HCT116 (cell line): ENCODE data around the gene CLDN9. TPM values are rescaled to one million over a fixed set of nuclear protein-coding genes. Genes with fewer than 3 reads are reported as not detected.

Source experiments
- ATAC-seq: fragments of 200-7000 bp; cut with Tn5 transposase; 2 replicates; pipeline ENCODE4 v1.9.1; 2020; ENCODE audit warnings: mild to moderate bottlenecking, moderate library complexity
- BruUV-seq: library from RNA; stranded (reverse); fragments of 400-500 nt; replicated peaks from 2 replicates; lab custom pipeline; 2021; lab: Mats Ljungman, UMichigan
- CTCF ChIA-PET: fragments of 300-600 bp; sonication (Branson Sonifier 250); formaldehyde crosslinking; loops from one replicate; lab custom pipeline; 2021; ENCODE audit warnings: antibody characterized with exemption; lab: Charles Lee
- POLR2A ChIA-PET: fragments of 300-600, 350-600 bp; sonication (Branson Sonifier 250); formaldehyde crosslinking; loops from one replicate; lab custom pipeline; 2021; ENCODE audit warnings: antibody characterized with exemption; lab: Charles Lee
- RAD21 ChIA-PET, 2 experiments: fragments of 300-600 bp; sonication (Branson Sonifier 250); formaldehyde crosslinking; loops; one replicate each; lab custom pipeline; 2023; ENCODE audit warnings: low total read pairs in 2 of 2; ENCODE audit not compliant: uncharacterized antibody in 2 of 2, unreplicated experiment in 2 of 2, low non-redundant PET in 1 of 2; lab: Charles Lee
- DNase-seq: peaks from one replicate; pipeline ENCODE4 v3.0.0-alpha.2; 2010; ENCODE audit warnings: low read depth, low spot score
- H2AFZ ChIP-seq: fragments of 200-600 bp; shearing (Covaris generic), sonication (generic); 2 replicates; pipeline ENCODE4 v1.6.1; 2017; ENCODE audit warnings: low read depth, mixed run types, mixed read lengths, antibody characterized with exemption, low read length; ENCODE audit not compliant: poor library complexity, severe bottlenecking
- H3K27ac ChIP-seq: 2 replicates; pipeline ENCODE4 v1.5.1; 2012; ENCODE audit warnings: low read depth, low read length
- H3K27me3 ChIP-seq: fragments of 200-600 bp; sonication (generic); 2 replicates; pipeline ENCODE4 v1.6.1; 2016; ENCODE audit warnings: mixed run types, low read length, mixed read lengths; ENCODE audit not compliant: insufficient read depth
- H3K36me3 ChIP-seq, 2 experiments: fragments of 200-500 bp in 1 of 2; fragments of 200-600 bp in 1 of 2; sonication (Bioruptor generic) in 1 of 2; sonication (generic) in 1 of 2; 2 replicates each; pipeline versions ENCODE4 v1.5.1 to v1.6.1; 2014 to 2016; ENCODE audit warnings: low read length in 2 of 2, inconsistent platforms in 1 of 2, mixed read lengths in 1 of 2, mixed run types in 1 of 2; ENCODE audit not compliant: insufficient read depth in 2 of 2, control insufficient read depth in 1 of 2
- H3K4me1 ChIP-seq, 2 experiments: fragments of 200-600 bp in 1 of 2; sonication (generic) in 1 of 2; 2 replicates each; pipeline versions ENCODE4 v1.5.1 to v1.6.1; 2012 to 2017; ENCODE audit warnings: low read length in 2 of 2, inconsistent platforms in 1 of 2, mild to moderate bottlenecking in 1 of 2, mixed read lengths in 1 of 2, mixed run types in 1 of 2, moderate library complexity in 1 of 2; ENCODE audit not compliant: insufficient read depth in 2 of 2, control insufficient read depth in 1 of 2
- H3K4me2 ChIP-seq: fragments of 200-600 bp; sonication (generic); 2 replicates; pipeline ENCODE4 v1.6.1; 2017; ENCODE audit warnings: mixed run types, low read length, mixed read lengths
- H3K4me3 ChIP-seq, 2 experiments: fragments of 200-600 bp in 1 of 2; sonication (generic) in 1 of 2; replicated peaks in 1 of 2; 2 replicates each; pipeline ENCODE4 v1.5.1; 2011 to 2016; ENCODE audit warnings: low read length in 2 of 2, control low read depth in 1 of 2, low read depth in 1 of 2, mild to moderate bottlenecking in 1 of 2, mixed read lengths in 1 of 2, mixed run types in 1 of 2
- H3K79me2 ChIP-seq: fragments of 200-600 bp; sonication (generic); 2 replicates; pipeline ENCODE4 v1.6.1; 2017; ENCODE audit warnings: mild to moderate bottlenecking, mixed run types, low read length, moderate library complexity, mixed read lengths; ENCODE audit not compliant: insufficient read depth
- H3K9ac ChIP-seq: fragments of 200-600 bp; sonication (generic); 2 replicates; pipeline ENCODE4 v1.6.1; 2016; ENCODE audit warnings: low read length, mixed read lengths
- H3K9me2 ChIP-seq: fragments of 200-600 bp; sonication (generic), shearing (Covaris generic); 2 replicates; pipeline ENCODE4 v1.6.1; 2017; ENCODE audit warnings: mixed run types, mild to moderate bottlenecking, moderate library complexity; ENCODE audit not compliant: insufficient read depth
- H3K9me3 ChIP-seq, 2 experiments: fragments of 200-500 bp in 1 of 2; fragments of 200-600 bp in 1 of 2; sonication (Bioruptor generic) in 1 of 2; sonication (generic) in 1 of 2; 2 replicates each; pipeline ENCODE4 v1.6.1; 2014 to 2017; ENCODE audit warnings: low read length in 2 of 2, mixed read lengths in 2 of 2, inconsistent platforms in 1 of 2, low read depth in 1 of 2, mild to moderate bottlenecking in 1 of 2, mixed run types in 1 of 2, moderate library complexity in 1 of 2; ENCODE audit not compliant: control insufficient read depth in 1 of 2, insufficient read depth in 1 of 2
- H4K20me1 ChIP-seq: fragments of 200-600 bp; sonication (generic), shearing (Covaris generic); 2 replicates; pipeline ENCODE4 v1.6.1; 2017; ENCODE audit warnings: mixed run types, mild to moderate bottlenecking, moderate library complexity; ENCODE audit not compliant: insufficient read depth
- ELF1 ChIP-seq: IDR thresholded peaks from 2 replicates; pipeline ENCODE4 v1.6.1; 2012; ENCODE audit warnings: low read depth, borderline replicate concordance
- EZH2phosphoT487 ChIP-seq: fragments of 200-600 bp; IDR thresholded peaks from 2 replicates; pipeline ENCODE4 v1.6.1; 2018; ENCODE audit warnings: antibody characterized with exemption, borderline replicate concordance
- SRF ChIP-seq: IDR thresholded peaks from 2 replicates; pipeline ENCODE4 v1.6.1; 2012; ENCODE audit warnings: low read depth
- intact Hi-C: fragments of 100-400 bp; cut with micrococcal nuclease; formaldehyde crosslinking; loops from 2 replicates; pipeline ENCODE4 v1.10.0; 2022
- total RNA-seq: library from RNA; stranded (reverse); gene quantifications from one replicate; pipeline ENCODE4 v1.2.1, GENCODE V29; 2021; ENCODE audit not compliant: unreplicated experiment
- TF ChIP-seq, protein P1 (sequence below): IDR thresholded peaks from 2 replicates; pipeline ENCODE4 v1.6.1; 2012; ENCODE audit warnings: low read depth

CLDN9 gene
- total RNA-seq, 1 experiment from 2014 or later, result 0.76 TPM

DNA sequence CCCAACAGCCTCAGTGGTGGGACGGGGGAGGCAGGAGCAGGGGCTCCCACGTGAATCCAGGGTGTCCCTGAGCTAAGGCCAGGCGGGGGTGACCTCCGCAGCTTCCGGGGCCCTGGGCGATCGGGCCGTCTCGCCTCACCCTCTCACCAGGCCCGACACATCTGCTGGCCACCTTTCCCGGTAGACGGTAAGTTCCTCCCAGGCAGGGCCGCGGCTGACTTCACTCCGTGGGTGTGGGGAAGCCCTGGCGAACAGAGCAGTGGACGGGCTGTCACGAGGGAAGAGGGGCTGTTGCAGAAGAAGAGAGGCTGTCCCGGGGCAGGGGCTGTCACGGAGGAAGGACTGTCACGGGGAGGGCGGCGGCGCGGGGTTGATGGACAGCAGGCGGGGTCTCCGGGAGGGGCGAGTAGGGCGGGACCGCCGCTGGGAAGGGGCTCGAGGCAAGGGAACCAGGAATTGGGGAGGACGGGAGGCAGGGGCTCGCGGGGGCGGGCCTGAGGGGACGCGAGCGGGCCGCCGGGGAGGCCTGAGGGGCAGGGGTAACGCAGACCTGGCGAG is 33.0 kb upstream of the CLDN9 start:
- Histone ChIP-seq H3K27ac (peak overlapping the region; percentile 93), H3K4me3 (peak overlapping the region; percentile 89 to 99), H3K4me1 (peaks cover 24 to 44% of the 10 kb centered on the region in 2 experiments), H4K20me1 (no peaks in the 10 kb centered on the region; the same call in 1 of the 2 replicates), H3K4me2 (peak overlapping the region; percentile 86), H3K27me3 (no peaks in the 10 kb centered on the region), H3K79me2 (peaks cover 51% of the 10 kb centered on the region), H3K36me3 (peaks cover 0 to 32% of the 10 kb centered on the region in 2 experiments; a peak in 2 of 4 replicates), H3K9me3 (no peaks in the 10 kb centered on the region), H3K9ac (peak overlapping the region; percentile 99), H2AFZ (no peak overlapping the region), H3K9me2 (no peaks in the 10 kb centered on the region)
- DNase-seq, result no peak
- POLR2A ChIA-PET, result interaction anchor here (0.9 to 2.8 kb wide), 3 partner anchors 10 to 41 kb away, joined by 3 to 11 read pairs (median 10); partner anchors contain the start of genes KREMEN2 and TNFRSF12A
- BruUV-seq, result TSS peak; percentile 58
- CTCF ChIA-PET, result no interaction called here
- TF ChIP-seq SRF (no peak), ELF1 (no peak), EZH2phosphoT487 (no peak)
- TF ChIP-seq, protein P1, sequence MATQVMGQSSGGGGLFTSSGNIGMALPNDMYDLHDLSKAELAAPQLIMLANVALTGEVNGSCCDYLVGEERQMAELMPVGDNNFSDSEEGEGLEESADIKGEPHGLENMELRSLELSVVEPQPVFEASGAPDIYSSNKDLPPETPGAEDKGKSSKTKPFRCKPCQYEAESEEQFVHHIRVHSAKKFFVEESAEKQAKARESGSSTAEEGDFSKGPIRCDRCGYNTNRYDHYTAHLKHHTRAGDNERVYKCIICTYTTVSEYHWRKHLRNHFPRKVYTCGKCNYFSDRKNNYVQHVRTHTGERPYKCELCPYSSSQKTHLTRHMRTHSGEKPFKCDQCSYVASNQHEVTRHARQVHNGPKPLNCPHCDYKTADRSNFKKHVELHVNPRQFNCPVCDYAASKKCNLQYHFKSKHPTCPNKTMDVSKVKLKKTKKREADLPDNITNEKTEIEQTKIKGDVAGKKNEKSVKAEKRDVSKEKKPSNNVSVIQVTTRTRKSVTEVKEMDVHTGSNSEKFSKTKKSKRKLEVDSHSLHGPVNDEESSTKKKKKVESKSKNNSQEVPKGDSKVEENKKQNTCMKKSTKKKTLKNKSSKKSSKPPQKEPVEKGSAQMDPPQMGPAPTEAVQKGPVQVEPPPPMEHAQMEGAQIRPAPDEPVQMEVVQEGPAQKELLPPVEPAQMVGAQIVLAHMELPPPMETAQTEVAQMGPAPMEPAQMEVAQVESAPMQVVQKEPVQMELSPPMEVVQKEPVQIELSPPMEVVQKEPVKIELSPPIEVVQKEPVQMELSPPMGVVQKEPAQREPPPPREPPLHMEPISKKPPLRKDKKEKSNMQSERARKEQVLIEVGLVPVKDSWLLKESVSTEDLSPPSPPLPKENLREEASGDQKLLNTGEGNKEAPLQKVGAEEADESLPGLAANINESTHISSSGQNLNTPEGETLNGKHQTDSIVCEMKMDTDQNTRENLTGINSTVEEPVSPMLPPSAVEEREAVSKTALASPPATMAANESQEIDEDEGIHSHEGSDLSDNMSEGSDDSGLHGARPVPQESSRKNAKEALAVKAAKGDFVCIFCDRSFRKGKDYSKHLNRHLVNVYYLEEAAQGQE, result no peak
- RAD21 ChIA-PET, result no interaction called here
- peak; percentile 39 for ATAC-seq
- intact Hi-C loops, result loop anchor here (5.0 kb wide), 1 partner anchor 43 kb away; the partner anchor contains the start of genes HCFC1R1, THOC6 and TNFRSF12A
